ENCODE data around the gene CRIP3. TPM values are rescaled to one million over a fixed set of nuclear protein-coding genes. Genes with fewer than 3 reads are reported as not detected.

The CRIP3 gene
- total and polyA plus RNA-seq, 8 donors = 0.37 to 1.6 (median 0.92) TPM; not detected in 5

GRCh38 chr6:43297644-43298564, 10.7 kb downstream of the CRIP3 start, which contains the start of gene SLC22A7:
Gene SLC22A7 (plus strand): TSS chr6:43298260. CDS start chr6:43298359, 99 bp downstream.
- Histone ChIP-seq H3K27ac (no peak within 1 kb of the TSS), H3K4me1 (no peaks in the 10 kb centered on the region), H3K9me3 (no peaks in the 10 kb centered on the region), H3K27me3 (peaks cover 0 to 53% (median 0%) of the 10 kb centered on the region in 3 donors), H3K4me3 (no peak within 1 kb of the TSS), H3K36me3 (no peaks in the 10 kb centered on the region)
- WGBS, 5 donors = 62 to 72% (median 66%) methylated on average over 6 to 10 of the region's 10 CpGs
- TF ChIP-seq EP300 (IDR thresholded peaks at IDR 0.05) = no peak
- no peak for TF ChIP-seq CTCF (IDR thresholded peaks at IDR 0.05)
- TF ChIP-seq POLR2A (IDR thresholded peaks at IDR 0.05) = no peak
- no peak for TF ChIP-seq POLR2AphosphoS5 (IDR thresholded peaks at IDR 0.05)
- peak in 1 of 2 donors; percentile 61 for DNase-seq
- intact Hi-C loops (cut with DNase I; ENCODE audit: low total_unique reads) = no loop called here

GRCh38 chr6:43296780-43297497, 11.7 kb downstream of the CRIP3 start:
- WGBS, 5 donors = 85 to 92% (median 89%) methylated on average over 5 of the region's 5 CpGs

GRCh38 chr6:43295456-43295855, 13.2 kb downstream of the CRIP3 start:
- TF ChIP-seq POLR2A (IDR thresholded peaks at IDR 0.05) = no peak
- TF ChIP-seq CTCF (IDR thresholded peaks at IDR 0.05) = no peak
- no peak for TF ChIP-seq EP300 (IDR thresholded peaks at IDR 0.05)
- TF ChIP-seq POLR2AphosphoS5 (IDR thresholded peaks at IDR 0.05) = no peak
- H3K4me1 ChIP-seq = no peaks in the 10 kb centered on the region
- H3K36me3 ChIP-seq = no peaks in the 10 kb centered on the region
- H3K27me3 ChIP-seq = peaks cover 0 to 28% (median 0%) of the 10 kb centered on the region in 3 donors
- no peak overlapping the region for H3K27ac ChIP-seq
- no peaks in the 10 kb centered on the region for H3K9me3 ChIP-seq
- H3K4me3 ChIP-seq = no peak overlapping the region
- DNase-seq = no peak
- 81 to 92% (median 88%) methylated on average over 3 of the region's 3 CpGs for WGBS, 5 donors
- intact Hi-C loops (cut with DNase I; ENCODE audit: low total_unique reads) = no loop called here

More at GRCh38 chr6:43296780-43297497, 11.7 kb downstream of the CRIP3 start:
- Histone ChIP-seq H3K4me1 (no peaks in the 10 kb centered on the region), H3K9me3 (no peaks in the 10 kb centered on the region), H3K27me3 (peaks cover 0 to 43% (median 0%) of the 10 kb centered on the region in 3 donors), H3K4me3 (no peak overlapping the region), H3K27ac (no peak overlapping the region), H3K36me3 (no peaks in the 10 kb centered on the region)
- TF ChIP-seq EP300 (IDR thresholded peaks at IDR 0.05) (no peak), POLR2A (IDR thresholded peaks at IDR 0.05) (no peak), CTCF (IDR thresholded peaks at IDR 0.05) (no peak), POLR2AphosphoS5 (IDR thresholded peaks at IDR 0.05) (no peak)
- no peak for DNase-seq
- intact Hi-C loops (cut with DNase I; ENCODE audit: low total_unique reads) = no loop called here

GRCh38 chr6:43294536-43294935, 14.1 kb downstream of the CRIP3 start:
- 77 to 87% (median 82%) methylated on average over 3 of the region's 3 CpGs for WGBS, 5 donors
- H3K4me3 ChIP-seq = no peak overlapping the region
- no peak for DNase-seq
- TF ChIP-seq POLR2AphosphoS5 (IDR thresholded peaks at IDR 0.05) (no peak), CTCF (IDR thresholded peaks at IDR 0.05) (no peak), EP300 (IDR thresholded peaks at IDR 0.05) (no peak), POLR2A (IDR thresholded peaks at IDR 0.05) (no peak)
- intact Hi-C loops (cut with DNase I; ENCODE audit: low total_unique reads) = no loop called here
- H3K27me3 ChIP-seq = peaks cover 0 to 19% (median 0%) of the 10 kb centered on the region in 3 donors
- H3K9me3 ChIP-seq = no peaks in the 10 kb centered on the region
- H3K36me3 ChIP-seq = no peaks in the 10 kb centered on the region
- no peaks in the 10 kb centered on the region for H3K4me1 ChIP-seq
- no peak overlapping the region for H3K27ac ChIP-seq

Measured in stomach (tissue), 9 donors.